ENCODE results near the gene TMEFF2.

DNA sequence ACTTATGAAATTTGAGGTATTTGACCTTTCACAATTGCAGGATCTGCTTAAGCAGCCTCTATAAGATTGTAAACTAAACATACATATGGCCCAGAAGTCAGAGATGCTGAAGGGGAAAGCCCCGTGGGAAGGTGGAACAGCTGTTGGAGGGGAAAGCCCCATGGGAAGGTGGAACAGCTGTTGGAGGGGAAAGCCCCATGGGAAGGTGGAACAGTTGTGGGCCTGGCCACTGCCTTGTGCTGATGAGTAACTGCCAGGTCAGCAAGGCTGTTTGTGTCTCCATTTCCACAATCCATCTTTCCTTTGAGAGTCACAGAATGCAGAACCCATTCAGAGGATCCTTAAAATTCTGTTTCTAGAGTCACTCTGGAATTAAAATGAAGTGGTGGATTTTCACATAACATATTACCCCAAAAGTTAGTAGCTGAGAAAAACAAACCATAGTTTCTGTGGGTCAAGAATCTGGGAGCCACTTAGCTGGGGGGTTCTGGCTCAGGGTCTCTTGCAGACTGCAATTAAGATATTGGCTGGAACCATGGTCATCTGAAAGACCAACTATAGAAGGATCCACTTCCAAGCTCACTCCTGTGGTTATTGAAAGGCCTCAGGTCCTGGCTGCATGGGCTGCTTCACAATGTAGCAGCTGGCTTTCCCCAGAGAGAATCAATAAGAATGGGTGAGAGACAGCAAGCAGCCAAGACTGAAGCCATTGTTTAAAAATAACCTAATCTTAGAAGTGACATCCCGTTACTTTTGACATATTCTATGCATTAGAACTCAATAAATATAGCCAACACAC is 261.2 kb downstream of the TMEFF2 start:
- TF ChIP-seq, protein P1, sequence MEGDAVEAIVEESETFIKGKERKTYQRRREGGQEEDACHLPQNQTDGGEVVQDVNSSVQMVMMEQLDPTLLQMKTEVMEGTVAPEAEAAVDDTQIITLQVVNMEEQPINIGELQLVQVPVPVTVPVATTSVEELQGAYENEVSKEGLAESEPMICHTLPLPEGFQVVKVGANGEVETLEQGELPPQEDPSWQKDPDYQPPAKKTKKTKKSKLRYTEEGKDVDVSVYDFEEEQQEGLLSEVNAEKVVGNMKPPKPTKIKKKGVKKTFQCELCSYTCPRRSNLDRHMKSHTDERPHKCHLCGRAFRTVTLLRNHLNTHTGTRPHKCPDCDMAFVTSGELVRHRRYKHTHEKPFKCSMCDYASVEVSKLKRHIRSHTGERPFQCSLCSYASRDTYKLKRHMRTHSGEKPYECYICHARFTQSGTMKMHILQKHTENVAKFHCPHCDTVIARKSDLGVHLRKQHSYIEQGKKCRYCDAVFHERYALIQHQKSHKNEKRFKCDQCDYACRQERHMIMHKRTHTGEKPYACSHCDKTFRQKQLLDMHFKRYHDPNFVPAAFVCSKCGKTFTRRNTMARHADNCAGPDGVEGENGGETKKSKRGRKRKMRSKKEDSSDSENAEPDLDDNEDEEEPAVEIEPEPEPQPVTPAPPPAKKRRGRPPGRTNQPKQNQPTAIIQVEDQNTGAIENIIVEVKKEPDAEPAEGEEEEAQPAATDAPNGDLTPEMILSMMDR (conservative IDR thresholded peaks at IDR 0.05; ENCODE audit: low read length) = no peak
- no peak for TF ChIP-seq EZH2phosphoT487 (IDR thresholded peaks at IDR 0.05; ENCODE audit: borderline replicate concordance)

Data from Loucy (cell line).